NCI-H1930 (cell line): Measurements from ENCODE around the gene LSM7.
A peak's percentile ranks its signal among the peaks of the same experiment; 100 is the strongest.

Experiments used
- DNase-seq, 2 experiments: peaks; one replicate each; lab custom pipeline; 2025; lab: John Stamatoyannopoulos, UW

LSM7 gene

DNA sequence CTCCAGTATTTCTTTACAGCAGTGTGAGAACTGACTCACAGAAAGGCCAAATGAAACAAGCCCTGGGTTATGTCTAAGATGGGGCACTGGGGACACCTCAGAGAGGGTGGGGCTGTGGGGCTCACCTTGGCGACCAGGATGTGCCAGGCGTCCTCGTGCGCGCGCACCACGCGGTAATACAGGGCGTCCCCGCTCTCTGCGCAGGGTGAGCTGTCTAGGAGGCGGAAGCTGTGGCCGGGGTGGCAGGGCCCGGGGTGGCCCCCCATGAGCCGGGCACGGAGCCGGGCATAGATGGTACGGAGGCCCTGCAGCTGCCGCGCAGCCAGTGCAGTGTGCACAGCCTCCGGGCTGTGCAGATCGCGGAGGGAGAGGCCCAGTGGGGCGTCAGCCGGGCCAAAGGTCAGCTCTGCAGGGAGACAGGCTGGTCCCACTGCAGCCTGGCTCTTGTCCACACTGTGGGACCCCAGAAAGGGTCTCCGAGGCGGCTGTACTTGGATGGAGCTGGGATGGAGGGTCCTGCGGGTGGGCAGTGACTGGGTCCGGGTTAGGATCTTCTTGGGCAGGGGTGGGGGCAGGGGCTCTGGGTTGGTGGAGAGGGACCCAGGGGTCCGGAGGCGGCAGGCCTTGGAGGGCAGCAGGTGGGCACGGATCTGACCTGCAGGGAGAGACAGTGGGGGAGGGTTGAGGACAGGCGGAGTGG lies 49.8 kb downstream of the LSM7 start:
- DNase-seq, result no peak

DNA sequence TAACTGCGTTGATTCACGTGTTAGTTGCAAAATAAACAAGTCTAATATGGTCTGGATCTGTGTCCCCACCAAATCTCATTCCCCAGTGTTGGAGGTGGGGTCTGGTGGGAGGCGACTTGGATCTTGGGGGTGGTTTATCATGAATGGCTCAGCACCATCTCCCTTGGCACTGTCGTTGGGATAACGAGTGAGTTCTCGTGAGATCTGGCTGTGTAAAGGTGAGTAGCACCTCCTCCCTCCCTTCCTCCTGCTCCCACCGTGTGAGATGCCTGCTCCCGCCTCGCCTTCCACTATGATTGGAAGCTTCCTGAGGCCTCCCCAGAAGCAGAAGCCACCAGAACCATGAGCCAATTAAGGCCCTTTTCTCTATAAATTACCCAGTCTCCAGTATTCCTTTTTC lies 51.2 kb downstream of the LSM7 start:
- DNase-seq, result no peak

DNA sequence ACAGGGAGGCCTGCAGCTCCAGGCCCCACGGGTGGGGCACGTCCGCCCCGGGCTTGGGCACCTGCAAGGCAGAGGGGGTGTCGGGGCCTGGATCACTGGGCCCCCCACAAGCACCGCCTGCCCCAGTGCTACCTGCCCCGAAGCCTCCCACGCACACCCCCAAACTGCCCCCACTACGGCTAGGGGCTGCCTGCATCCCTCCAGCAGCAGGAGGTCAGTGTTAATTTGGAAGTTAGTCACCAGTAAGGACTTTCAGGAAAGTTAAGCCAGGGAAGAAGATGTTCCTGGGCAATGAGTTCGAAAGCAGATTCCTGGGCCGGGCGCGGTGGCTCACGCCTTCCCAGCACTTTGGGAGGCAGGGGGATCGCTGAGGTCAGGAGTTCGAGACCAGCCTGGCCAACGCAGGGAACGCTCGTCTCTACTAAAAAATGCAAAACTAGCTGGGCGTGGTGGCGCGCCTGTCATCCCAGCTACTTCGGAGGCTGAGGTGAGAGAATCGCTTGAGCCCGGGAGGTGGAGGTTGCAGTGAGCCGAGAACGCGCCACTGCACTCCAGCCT lies 51.9 kb downstream of the LSM7 start:
- DNase-seq, result no peak

DNA sequence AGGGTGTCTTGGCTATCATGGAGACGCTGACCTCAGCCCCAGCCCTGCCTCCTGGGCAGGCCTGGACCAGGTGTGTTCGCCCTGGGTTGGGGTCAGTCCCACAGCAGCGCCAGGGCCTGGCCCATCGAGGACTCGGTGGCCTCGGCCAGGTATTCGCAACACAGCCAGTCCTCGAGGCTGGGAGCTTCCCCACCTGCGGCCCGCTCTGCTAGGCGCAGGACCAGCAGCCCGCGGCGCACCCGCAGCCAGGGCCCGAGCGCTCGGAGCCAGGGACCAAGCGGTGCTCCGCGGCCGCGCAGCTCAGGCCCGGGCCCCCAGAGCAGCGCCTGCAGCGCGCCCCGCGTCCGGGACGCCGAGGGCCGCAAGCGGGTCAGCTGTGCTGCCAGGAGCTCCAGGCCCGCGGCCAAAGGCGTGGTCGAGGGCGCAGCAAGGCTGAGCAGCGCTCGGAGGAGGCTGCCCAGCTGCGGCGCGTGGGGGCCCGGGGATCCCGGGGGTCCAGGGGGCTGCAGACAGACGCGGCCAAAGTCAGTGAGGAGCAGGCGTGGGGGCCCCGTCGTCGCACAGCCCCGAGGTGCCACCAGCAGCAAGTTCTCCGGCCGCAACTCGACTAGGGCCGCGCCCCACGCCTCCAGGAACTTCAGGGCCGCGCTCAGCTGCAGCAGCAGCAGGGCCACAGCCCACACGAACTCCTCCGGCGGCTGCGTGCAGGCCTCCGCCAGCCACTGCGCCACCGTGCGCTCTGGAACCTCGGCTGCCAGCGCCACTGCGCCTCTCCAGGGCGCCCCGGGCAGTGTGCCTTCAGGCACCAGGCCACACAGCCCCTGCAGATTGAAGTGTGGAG lies 52.6 kb downstream of the LSM7 start:
- DNase-seq, result no peak

DNA sequence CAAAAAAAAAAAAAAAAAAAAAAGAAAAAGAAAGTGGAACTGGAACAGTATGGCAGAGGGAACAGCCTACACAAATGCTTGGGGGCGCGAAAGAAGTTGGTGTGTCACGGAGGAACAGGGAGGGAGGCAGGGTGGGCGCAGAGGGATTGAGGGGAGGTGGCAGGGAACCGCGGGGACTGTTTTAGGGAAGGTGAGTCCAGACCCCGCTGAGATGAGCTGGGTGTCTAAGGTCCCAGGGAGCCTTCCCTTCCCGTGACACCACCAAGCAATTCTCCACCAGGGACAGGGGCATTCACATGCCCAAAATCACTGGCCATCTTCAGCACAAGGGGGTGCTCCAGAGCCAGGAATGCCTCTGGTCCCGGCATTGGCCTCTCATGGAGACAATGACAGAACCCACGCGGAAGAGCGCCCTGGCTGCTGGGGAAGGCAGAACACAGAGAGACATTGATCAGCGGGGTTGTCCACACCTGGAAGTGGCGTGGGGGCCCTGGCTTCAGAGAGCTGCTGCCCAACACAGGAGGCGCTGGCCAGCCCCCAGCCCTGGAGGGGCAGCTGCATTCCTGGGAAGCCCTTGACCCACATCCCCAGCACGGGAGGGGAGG lies 53.4 kb downstream of the LSM7 start:
- DNase-seq, result peak in 1 of 2 experiments; percentile 22

DNA sequence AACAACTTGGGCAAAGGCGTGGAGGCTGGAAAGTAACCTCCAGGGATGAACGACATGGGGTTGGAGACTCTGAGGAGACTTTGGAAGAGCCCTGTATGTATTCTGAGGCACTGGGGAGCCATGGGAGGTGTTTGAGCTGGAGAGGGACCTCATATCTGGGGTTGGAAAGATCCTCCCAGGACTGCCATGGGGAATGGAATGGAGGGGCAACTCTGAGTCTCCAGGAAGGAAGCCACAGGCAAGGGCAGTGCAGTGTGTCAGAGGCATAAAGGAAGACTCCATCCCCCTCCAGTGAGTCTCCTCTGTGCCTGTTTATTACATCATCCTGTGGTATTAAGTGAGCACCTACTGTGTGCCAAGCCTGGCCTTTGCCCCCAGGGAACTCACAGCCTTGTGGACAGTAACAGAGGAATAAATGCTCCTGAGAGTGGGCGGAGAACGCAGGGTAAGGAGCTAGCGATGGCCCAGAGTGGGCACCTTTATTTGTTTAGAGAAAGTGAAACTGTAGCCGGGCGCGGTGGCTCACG lies 54.1 kb downstream of the LSM7 start:
- no peak for DNase-seq

DNA sequence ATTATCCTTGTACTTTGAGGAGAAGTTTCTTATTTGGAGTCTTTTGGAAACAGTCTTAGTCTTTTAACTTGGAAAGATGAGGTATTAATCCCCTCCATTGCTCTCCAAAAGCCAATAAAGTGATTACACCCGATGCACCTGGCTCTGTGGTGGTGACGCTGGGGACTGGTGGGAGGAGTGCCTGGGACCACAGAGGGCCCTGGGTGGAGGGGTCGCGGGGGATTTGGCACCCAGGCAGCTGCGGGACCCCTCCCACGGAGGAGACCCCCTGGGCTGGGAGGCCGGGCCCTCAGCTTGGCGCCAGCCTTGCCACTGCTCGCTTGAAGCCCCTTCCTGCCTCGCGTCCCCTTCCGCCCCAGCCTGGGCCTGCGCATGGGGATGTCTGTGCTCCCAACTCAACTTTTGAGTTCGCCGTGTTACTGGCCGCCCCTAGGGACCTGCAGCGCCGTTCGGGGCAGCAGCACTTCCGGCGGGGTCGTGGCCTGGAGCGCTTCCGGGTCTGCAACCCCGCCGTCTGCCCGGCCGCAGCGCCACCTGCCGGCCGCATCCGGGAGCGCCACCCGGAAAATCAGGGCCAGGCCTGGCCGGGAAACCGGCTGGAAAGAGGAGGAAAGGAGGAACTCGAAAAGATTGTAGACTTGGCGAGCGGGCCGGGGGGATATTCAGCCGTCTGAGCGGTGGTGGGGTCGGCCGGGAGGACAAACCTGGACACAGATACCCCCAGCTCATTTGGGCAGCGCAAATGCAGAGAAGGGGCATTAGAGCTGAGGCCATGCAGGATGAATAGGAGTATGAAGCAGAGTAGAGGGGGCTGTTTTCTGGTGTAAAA lies 54.8 kb downstream of the LSM7 start:
- peak; percentile 51 to 69 for DNase-seq
